ENCODE measurements around the gene PTPRK.

PTPRK gene

GRCh38 chr6:128397996-128398395, 122.4 kb downstream of the PTPRK start:
- H3K9me3 ChIP-seq (ENCODE audit: control insufficient read depth, low read length) = no peaks in the 10 kb centered on the region
- H3K9ac ChIP-seq = no peak overlapping the region
- H3K36me3 ChIP-seq (ENCODE audit: control insufficient read depth, insufficient read depth, low read length) = no peaks in the 10 kb centered on the region
- no peak overlapping the region for H3K4me2 ChIP-seq (ENCODE audit: low read length)
- no peak overlapping the region for H2AFZ ChIP-seq
- no peaks in the 10 kb centered on the region for H3K27me3 ChIP-seq (ENCODE audit: control insufficient read depth, insufficient read depth, low read length)
- no peaks in the 10 kb centered on the region for H3K79me2 ChIP-seq
- no peak overlapping the region for H3K4me3 ChIP-seq (ENCODE audit: low read depth, low read length)
- no peaks in the 10 kb centered on the region for H3K4me1 ChIP-seq
- TF ChIP-seq, protein P1, sequence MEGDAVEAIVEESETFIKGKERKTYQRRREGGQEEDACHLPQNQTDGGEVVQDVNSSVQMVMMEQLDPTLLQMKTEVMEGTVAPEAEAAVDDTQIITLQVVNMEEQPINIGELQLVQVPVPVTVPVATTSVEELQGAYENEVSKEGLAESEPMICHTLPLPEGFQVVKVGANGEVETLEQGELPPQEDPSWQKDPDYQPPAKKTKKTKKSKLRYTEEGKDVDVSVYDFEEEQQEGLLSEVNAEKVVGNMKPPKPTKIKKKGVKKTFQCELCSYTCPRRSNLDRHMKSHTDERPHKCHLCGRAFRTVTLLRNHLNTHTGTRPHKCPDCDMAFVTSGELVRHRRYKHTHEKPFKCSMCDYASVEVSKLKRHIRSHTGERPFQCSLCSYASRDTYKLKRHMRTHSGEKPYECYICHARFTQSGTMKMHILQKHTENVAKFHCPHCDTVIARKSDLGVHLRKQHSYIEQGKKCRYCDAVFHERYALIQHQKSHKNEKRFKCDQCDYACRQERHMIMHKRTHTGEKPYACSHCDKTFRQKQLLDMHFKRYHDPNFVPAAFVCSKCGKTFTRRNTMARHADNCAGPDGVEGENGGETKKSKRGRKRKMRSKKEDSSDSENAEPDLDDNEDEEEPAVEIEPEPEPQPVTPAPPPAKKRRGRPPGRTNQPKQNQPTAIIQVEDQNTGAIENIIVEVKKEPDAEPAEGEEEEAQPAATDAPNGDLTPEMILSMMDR (IDR thresholded peaks at IDR 0.05) = no peak
- no peak overlapping the region for H3K27ac ChIP-seq

DNA sequence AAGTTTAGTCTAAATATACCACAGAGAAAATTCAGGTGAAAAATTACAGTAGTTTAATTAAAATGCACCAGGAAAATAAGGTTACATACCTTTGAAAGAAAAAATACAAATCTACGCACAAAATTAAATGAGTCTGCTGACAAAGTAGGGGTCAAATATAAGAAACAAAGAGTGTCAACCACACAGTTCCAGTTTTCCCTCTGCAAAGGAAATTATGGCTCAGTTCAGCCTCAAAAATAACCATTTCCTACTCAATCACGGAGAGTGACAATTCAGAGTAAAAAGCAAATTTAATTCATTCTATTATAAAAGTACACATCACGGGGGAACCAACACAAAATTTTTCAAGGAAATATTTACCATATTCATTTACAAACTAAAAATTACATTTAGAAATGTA, 124.8 kb downstream of the PTPRK start:
- Histone ChIP-seq H2AFZ (no peak overlapping the region), H3K4me3 (ENCODE audit: low read depth, low read length) (no peak overlapping the region), H3K4me2 (ENCODE audit: low read length) (no peak overlapping the region), H3K9me3 (ENCODE audit: control insufficient read depth, low read length) (no peaks in the 10 kb centered on the region), H3K36me3 (ENCODE audit: control insufficient read depth, insufficient read depth, low read length) (no peaks in the 10 kb centered on the region), H3K4me1 (no peaks in the 10 kb centered on the region), H3K27ac (no peak overlapping the region), H3K27me3 (ENCODE audit: control insufficient read depth, insufficient read depth, low read length) (no peaks in the 10 kb centered on the region), H3K9ac (no peak overlapping the region), H3K79me2 (no peaks in the 10 kb centered on the region)
- TF ChIP-seq, protein P1 (IDR thresholded peaks at IDR 0.05) = no peak

GRCh38 chr6:128395188-128395587, 125.2 kb downstream of the PTPRK start:
- Histone ChIP-seq H3K27me3 (ENCODE audit: control insufficient read depth, insufficient read depth, low read length) (no peaks in the 10 kb centered on the region), H3K27ac (no peak overlapping the region), H3K36me3 (ENCODE audit: control insufficient read depth, insufficient read depth, low read length) (no peaks in the 10 kb centered on the region), H3K4me3 (ENCODE audit: low read depth, low read length) (no peak overlapping the region), H2AFZ (no peak overlapping the region), H3K9ac (no peak overlapping the region), H3K9me3 (ENCODE audit: control insufficient read depth, low read length) (no peaks in the 10 kb centered on the region), H3K4me1 (no peaks in the 10 kb centered on the region), H3K4me2 (ENCODE audit: low read length) (no peak overlapping the region), H3K79me2 (no peaks in the 10 kb centered on the region)
- TF ChIP-seq, protein P1 (IDR thresholded peaks at IDR 0.05) = no peak

DNA sequence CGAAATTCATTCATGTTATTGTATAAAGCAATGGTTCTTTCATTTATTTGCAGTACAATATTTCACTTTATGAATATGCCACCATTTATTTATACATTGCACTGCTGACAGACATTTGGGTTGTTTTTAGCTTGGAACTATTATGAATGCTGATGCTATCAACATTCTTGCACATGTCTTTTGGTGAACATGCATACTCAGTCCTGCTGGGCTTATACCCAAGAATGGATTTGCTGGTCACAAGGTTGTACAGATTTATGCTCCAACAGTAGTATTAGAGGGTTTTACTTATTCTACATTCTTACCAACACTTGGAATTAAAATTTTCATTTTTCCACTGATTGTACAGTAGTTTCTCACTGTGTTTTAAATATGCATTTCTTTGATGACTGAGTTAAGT, 126.2 kb downstream of the PTPRK start:
- H3K27me3 ChIP-seq (ENCODE audit: control insufficient read depth, insufficient read depth, low read length) = no peaks in the 10 kb centered on the region
- no peaks in the 10 kb centered on the region for H3K9me3 ChIP-seq (ENCODE audit: control insufficient read depth, low read length)
- no peak overlapping the region for H2AFZ ChIP-seq
- no peak overlapping the region for H3K4me2 ChIP-seq (ENCODE audit: low read length)
- TF ChIP-seq, protein P1 (IDR thresholded peaks at IDR 0.05) = no peak
- no peaks in the 10 kb centered on the region for H3K36me3 ChIP-seq (ENCODE audit: control insufficient read depth, insufficient read depth, low read length)
- H3K4me1 ChIP-seq = no peaks in the 10 kb centered on the region
- H3K79me2 ChIP-seq = no peaks in the 10 kb centered on the region
- H3K9ac ChIP-seq = no peak overlapping the region
- H3K27ac ChIP-seq = no peak overlapping the region
- no peak overlapping the region for H3K4me3 ChIP-seq (ENCODE audit: low read depth, low read length)

GRCh38 chr6:128389820-128390534, 130.4 kb downstream of the PTPRK start:
- Histone ChIP-seq H3K4me3 (ENCODE audit: low read depth, low read length) (no peak overlapping the region), H3K9ac (no peak overlapping the region), H3K4me2 (ENCODE audit: low read length) (no peak overlapping the region), H3K4me1 (no peaks in the 10 kb centered on the region), H3K27me3 (ENCODE audit: control insufficient read depth, insufficient read depth, low read length) (no peaks in the 10 kb centered on the region), H2AFZ (no peak overlapping the region), H3K27ac (no peak overlapping the region), H3K79me2 (no peaks in the 10 kb centered on the region), H3K36me3 (ENCODE audit: control insufficient read depth, insufficient read depth, low read length) (no peaks in the 10 kb centered on the region), H3K9me3 (ENCODE audit: control insufficient read depth, low read length) (no peaks in the 10 kb centered on the region)
- TF ChIP-seq, protein P1 (IDR thresholded peaks at IDR 0.05) = no peak

All from parathyroid adenoma (tissue), 2 donors.